Fibroblast of skin of right quadriceps (primary cell): ENCODE data around the gene KRTAP5-5.
"Not testable (repeated sequence)": the region's sequence is repeated elsewhere in the genome, so short reads cannot be mapped to it uniquely, and the experiment has no call there.

Source experiments
- DNase-seq: peaks from one replicate; pipeline ENCODE4 v3.0.0-alpha.2; 2013

KRTAP5-5 gene

GRCh38 chr11:1660111-1660867 is 30.7 kb downstream of the KRTAP5-5 start:
- DNase-seq = no peak

- not testable (repeated sequence) for DNase-seq
Measured at GRCh38 chr11:1661454-1662269, 32.1 kb downstream of the KRTAP5-5 start.

- DNase-seq = not testable (repeated sequence)
Measured at GRCh38 chr11:1662699-1663283, 33.2 kb downstream of the KRTAP5-5 start.

GRCh38 chr11:1665313-1665712 is 35.7 kb downstream of the KRTAP5-5 start:
- no peak for DNase-seq

- no peak for DNase-seq
Measured at GRCh38 chr11:1667121-1667850, 37.7 kb downstream of the KRTAP5-5 start.

GRCh38 chr11:1667906-1668305 is 38.3 kb downstream of the KRTAP5-5 start:
- DNase-seq = no peak

- DNase-seq = no peak
Measured at GRCh38 chr11:1668911-1669473, 39.4 kb downstream of the KRTAP5-5 start.

- no peak for DNase-seq
Measured at GRCh38 chr11:1669546-1670218, 40.1 kb downstream of the KRTAP5-5 start.

DNA sequence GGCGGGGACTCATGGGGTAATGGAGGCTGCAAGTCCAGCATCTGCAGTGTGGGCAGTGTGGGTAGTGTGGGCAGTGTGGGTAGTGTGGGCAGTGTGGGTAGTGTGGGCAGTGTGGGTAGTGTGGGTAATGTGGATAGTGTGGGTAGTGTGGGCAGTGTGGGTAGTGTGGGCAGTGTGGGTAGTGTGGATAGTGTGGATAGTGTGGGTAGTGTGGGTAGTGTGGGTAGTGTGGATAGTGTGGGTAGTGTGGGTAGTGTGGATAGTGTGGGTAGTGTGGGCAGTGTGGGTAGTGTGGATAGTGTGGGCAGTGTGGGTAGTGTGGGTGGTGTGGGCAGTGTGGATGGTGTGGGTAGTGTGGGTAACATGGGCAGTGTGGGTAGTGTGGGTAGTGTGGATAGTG is 40.9 kb downstream of the KRTAP5-5 start:
- DNase-seq = not testable (repeated sequence)

GRCh38 chr11:1670905-1671371 is 41.4 kb downstream of the KRTAP5-5 start:
- no peak for DNase-seq

GRCh38 chr11:1671658-1672057 is 42.1 kb downstream of the KRTAP5-5 start:
- DNase-seq = no peak

- DNase-seq = no peak
Measured at GRCh38 chr11:1672613-1673350, 43.2 kb downstream of the KRTAP5-5 start.

DNA sequence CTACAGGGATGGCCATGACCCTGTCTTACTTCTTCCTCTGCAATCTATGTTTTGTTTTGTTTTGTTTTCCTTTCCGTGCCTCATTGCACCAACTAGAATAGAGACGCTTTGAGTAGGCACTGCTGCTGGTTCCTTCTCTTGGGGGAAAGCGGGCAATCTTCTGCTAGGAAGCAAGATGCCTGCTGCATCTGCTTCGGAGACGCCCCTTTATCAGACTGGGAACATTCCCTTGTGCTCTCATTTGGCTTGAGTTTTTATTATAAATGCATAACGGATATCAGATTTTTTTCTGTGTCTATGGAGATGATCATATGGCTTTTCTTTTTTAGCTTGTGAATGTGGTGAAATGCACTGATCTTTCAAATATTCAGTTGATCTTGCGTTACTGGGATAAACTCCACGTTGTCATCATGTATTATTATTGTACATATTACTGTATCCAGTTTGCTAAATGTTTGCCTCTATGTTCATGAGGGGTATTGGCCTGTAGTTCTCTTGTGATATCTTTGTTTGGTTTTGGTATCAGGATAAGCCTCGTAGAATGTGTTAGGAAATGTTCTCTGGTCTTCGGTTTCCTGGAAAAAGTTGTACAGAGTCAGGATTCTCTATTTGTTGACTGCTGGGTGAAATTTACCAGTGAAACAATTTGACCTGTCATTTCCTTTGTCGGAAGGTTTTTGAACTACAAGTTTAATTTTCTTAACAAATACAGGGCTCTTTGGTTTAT is 44.0 kb downstream of the KRTAP5-5 start:
- DNase-seq = no peak

DNA sequence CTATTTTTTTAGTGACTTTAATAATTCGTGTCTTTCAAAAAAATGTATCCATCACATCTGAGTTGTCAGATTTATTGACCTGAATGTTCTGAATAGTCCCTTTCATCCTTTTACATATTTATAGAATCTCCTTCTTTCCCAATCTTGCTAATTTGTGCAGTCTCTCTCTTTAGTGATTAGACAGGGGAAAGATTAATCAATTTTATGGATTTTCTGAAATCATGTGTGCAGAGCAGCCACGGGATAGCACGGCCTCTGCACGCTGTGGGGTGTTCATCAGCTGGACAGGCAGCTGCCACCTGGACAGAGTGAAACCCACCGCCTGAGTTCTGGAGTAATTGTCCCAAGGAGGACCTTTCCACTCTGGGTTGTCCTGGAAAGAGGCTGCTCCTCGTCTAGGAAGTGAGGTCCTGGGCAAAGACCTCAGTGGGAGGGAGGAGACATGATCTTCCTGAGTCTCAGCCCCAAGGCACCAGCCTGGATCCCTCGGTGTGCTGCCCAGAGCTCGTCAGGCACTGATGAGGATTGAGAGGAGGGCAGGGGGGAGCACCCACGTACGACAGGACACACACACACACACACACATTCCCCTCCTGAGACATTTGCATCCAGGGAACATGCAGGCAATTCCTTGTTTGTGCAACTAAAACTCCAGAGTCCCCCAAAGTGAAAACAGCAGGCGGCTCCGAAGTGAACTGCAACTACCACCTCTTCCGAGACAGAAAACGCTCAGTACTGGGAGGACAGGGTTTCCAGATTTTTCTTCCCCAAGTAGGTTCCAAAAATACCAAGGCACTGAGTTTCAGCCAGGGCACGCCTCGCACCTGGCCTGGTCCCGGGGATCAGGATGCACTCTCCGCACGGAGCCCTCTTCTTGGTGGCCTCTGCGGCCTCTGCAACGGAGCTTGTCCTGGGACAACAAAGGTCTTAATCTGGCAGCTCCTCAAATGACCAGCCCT is 44.9 kb downstream of the KRTAP5-5 start:
- DNase-seq = no peak

DNA sequence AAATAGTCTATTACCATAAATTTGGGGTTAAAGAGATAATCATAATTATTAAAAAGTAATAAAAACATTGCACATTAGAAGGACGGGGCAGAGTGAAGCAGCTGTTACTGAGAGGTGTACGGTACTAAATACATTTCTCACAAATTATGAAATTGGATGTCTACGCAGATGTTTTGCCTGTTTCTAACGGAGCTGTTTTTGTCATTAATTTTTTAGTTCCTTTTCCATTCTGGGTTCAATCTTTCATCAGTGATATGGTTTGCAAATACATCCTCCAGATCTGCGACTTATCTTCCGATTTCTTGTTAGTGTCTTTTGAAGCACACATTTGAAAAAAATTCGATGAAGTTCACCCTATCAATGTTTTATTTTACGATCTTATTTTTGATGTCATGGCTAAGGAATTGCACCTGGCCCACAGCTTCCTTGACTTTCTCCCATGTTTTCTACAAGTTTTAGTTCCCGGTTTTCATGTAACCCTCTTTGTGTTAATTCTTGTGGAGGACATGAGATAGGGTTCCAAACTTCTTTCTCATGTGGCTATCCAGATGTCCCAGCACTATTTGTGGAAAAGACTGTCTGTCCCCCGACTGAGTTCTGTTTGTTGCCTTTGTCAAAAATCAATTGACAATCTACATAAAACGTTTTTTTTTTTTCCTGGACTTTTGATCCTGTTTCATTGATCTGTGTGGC is 46.1 kb downstream of the KRTAP5-5 start:
- no peak for DNase-seq

DNA sequence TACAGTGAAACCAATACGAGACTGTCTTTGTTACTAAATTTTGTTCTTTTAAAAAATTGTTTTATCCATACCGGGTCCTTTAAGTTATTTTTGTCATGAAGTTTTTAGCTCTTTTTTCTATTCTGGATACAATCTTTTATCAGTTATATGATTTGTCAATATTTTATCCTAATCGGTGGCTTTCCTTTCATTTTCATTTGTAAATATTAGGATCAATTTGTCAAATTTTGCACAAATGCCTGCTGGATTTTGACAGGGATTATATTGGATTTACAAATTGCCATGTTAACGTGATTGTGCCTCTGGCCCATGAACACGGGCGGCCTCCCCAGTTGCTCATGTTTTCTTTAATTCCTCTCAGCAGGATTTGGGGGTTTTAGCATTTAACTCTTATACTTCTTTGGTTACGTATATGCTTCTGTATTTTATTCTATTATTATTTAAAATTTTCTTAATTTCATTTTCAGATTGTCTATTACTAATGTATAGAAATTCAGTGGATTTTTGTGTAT is 46.7 kb downstream of the KRTAP5-5 start:
- DNase-seq = no peak

- DNase-seq = no peak
Measured at GRCh38 chr11:1679881-1680280, 50.3 kb downstream of the KRTAP5-5 start.
